ENCODE results near the gene SAMM50.

Gene SAMM50

DNA sequence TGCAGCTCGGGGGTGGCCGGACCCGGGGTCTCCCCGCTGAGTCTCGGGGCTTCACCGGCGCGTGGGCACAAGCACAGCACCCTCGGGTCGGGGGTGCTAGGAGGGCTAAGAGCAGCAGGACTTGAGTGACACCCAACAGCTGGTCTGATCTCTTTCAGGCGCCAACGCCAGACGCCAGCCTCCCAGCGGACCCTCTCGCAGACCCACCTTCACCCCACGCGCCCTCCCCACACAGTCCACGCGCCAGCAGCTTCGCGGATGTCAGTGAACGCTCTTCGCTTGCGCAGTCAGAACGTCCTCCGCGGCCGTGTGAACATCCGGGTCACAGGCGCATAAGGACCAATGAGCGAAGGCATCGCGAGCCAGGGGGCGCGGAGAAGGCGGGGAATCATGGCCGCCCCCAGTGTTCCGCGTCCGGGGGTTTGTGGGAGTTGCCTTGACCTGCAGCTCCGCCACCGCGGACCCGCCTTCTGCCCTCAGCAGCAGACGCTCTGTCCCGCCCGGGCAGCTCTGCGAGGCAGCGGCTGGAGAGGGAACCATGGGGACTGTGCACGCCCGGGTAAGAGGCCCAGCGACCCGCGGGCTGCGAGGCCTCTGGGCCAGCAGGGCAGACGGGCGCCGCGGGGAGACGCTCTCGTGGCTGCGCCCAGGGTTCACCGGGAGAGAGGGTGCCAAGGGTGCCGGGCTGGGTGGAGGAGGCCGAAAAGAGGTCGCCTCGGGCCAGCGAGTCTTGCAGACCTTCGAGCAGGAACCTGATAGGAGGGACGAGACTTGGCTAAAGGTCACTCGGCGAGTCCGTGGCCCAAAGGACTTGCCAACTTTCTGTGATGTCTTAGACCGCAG, at the start of gene SAMM50:
Gene SAMM50 (plus strand): TSS at position 403 of the 843 bp plus-strand sequence. CDS start 136 bp downstream, at position 539.
- peak; percentile 90 for DNase-seq (ENCODE audit: low spot score)

DNA sequence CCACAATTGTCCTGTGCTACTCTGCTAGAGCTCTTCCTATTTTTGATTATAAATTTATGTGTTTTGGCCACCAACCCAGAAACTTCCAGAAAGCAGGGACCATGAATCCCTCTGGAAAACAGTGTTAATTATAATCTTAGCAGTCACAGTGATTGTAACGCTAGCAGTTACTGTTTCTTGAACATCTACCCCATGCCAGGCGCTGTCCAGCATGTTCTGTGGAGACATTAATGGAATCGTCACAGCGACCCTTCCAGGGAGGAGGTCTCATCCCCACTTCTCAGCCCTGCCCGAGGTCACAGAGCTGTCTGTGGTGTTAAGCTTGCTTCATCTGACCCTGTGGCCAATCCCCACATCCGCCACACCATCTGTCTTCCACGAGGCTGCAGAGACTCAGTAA, 49.6 kb upstream of the SAMM50 start:
- no peak for DNase-seq (ENCODE audit: low spot score)

- DNase-seq (ENCODE audit: low spot score) = no peak
Measured at GRCh38 chr22:43909708-43910107, 45.5 kb upstream of the SAMM50 start.

DNA sequence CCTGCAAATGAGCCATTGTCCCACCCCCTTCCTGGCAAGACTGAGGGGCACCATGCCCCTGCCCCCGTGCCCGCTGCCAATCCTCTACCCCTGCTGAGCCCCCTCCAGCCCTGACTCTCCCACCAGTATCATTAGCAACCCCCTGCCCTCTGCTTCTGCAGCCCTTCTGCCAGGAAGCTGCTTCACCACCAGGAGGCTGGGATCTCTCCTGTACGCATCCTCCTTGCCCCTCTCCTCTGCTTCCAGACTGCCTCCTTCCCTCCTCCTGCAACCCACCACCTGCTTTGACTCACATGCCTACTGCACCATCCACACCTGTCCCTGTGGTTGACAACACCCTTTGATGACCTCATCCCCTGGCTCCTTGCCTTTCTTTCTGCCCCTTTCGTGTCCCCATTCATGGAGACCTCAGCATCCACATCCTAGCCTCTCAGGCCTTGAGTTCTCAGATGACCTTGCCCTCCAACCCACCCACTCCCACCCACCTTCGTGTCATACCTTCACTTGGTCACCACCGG, 45.0 kb upstream of the SAMM50 start:
- no peak for DNase-seq (ENCODE audit: low spot score)

DNA sequence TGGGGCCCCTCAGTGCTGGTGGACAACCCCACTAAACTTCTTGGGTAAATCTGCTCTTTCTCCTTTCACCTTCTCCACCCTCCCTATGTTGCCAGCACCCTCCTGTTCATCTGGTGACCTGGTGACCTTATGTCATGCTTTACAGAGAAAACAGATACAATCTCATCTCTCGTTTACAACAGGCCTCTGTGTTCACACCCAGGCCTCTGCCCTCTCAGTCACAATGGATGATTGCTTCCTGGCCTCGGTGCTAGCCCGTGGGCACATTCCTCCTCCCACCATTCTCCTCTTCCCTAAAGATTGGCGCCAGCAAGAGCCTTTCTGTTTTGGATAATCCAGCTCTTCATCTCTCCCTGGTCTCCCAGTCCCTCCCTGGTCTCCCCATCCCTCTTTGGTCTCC, 43.9 kb upstream of the SAMM50 start:
- no peak for DNase-seq (ENCODE audit: low spot score)

- no peak for DNase-seq (ENCODE audit: low spot score)
Measured at GRCh38 chr22:43917521-43917920, 37.7 kb upstream of the SAMM50 start.

- DNase-seq (ENCODE audit: low spot score) = no peak
Measured at GRCh38 chr22:43919106-43919973, 35.9 kb upstream of the SAMM50 start.

GRCh38 chr22:43921370-43921769, 33.9 kb upstream of the SAMM50 start:
- DNase-seq (ENCODE audit: low spot score) = no peak

- DNase-seq (ENCODE audit: low spot score) = no peak
Measured at GRCh38 chr22:43922123-43922522, 33.1 kb upstream of the SAMM50 start.

DNA sequence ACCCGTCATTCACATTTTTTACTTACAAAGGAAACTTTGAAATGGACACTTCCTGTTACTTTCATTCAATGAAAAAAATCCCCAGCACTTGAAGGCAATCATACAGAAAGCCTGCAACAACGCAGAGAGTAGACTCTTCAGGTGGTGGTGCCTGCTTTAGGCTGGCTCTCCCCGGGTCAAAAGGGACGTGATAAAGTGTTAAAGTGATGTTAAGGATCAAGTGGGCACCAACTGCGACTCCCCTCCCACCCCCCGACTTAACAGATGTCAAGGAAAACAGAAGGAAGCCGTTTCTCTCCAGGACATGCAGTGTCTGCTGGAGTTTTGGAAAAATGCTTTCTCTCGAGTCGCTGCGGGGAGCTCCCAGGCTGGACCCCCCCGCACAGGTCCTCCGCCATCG, 32.1 kb upstream of the SAMM50 start:
- DNase-seq (ENCODE audit: low spot score) = peak; percentile 5

DNA sequence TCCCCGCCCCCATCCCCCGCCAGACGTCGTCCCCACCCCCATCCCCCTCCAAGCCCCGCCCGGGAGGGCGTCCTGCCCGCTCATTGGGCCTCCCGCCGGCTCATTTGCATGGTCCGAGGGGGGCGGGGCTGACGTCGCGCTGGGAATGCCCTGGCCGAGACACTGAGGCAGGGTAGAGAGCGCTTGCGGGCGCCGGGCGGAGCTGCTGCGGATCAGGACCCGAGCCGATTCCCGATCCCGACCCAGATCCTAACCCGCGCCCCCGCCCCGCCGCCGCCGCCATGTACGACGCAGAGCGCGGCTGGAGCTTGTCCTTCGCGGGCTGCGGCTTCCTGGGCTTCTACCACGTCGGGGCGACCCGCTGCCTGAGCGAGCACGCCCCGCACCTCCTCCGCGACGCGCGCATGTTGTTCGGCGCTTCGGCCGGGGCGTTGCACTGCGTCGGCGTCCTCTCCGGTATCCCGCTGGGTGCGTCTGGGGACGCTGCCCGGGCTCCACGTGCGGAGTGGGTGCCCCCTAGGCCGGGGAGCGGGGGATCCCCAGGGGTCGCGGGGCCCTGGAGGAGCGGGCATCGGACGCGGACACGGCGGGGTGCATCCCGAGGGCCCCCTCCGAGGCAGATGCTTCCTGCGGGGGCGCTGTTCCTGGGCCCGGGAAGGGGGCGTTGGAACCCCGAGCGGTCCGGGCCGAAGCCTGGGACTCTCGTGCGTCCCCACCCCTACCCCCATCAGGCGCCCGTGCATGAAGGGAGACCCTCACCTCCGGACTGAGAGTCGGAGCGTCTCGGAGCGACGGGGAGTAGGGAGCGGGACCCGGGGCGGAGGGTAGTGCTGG, 31.4 kb upstream of the SAMM50 start, which contains the start of gene PNPLA3:
Gene PNPLA3 (plus strand): TSS at position 175 of the 834 bp plus-strand sequence. CDS start 107 bp downstream, at position 282.
- DNase-seq (ENCODE audit: low spot score) = peak; percentile 68

DNA sequence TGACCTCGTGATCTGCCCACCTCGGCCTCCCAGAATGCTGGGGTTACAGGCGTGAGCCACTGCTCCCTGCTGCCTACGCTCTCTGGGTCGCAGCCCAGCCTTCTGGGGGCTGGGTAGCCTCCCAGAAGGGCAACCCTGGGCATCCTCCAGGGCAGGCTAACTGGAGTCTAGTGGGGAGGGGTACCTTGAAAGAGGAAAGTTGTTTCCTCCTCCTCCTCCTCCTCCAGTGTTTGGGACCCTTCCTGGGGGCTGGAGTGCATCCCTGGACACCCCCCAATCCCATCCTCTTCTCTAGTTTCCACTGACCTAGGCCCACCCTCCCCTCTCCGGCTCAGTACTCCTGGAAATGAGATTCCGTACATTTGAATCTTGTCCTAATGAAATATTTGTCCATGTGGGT, 30.4 kb upstream of the SAMM50 start:
- no peak for DNase-seq (ENCODE audit: low spot score)

- no peak for DNase-seq (ENCODE audit: low spot score)
Measured at GRCh38 chr22:43925433-43926348, 29.6 kb upstream of the SAMM50 start.

- no peak for DNase-seq (ENCODE audit: low spot score)
Measured at GRCh38 chr22:43926349-43926710, 28.9 kb upstream of the SAMM50 start.

DNA sequence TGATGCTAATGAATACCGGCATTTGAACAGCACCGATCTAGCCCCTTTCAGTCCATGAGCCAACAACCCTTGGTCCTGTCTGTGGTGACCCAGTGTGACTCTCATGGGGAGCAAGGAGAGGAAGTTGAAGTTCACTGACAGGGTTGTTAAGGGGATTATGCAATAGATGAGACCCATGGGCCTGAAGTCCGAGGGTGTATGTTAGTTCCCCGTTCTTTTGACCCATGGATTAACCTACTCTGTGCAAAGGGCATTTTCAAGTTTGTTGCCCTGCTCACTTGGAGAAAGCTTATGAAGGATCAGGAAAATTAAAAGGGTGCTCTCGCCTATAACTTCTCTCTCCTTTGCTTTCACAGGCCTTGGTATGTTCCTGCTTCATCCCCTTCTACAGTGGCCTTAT, 26.8 kb upstream of the SAMM50 start:
- no peak for DNase-seq (ENCODE audit: low spot score)

GRCh38 chr22:43928908-43929307, 26.3 kb upstream of the SAMM50 start:
- no peak for DNase-seq (ENCODE audit: low spot score)

DNA sequence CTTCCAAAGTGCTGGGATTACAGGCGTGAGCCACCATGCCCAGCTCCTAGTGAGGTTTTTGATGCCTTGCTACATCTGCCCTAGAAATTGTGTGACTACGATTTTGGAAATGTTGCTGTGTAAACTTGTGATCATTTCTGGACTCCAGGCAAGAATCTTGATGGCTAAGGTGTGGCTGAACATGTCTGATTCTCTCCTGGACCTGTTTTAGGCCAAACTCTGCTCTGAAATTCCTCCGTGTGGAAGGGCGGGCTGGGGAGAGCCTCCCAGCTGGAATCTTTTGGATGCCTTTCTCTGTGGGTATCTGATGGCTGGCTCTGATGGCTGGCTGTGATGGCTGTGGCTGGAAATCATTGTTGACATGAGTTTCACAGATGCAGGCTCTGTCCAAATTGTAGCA, 23.5 kb upstream of the SAMM50 start:
- no peak for DNase-seq (ENCODE audit: low spot score)

- DNase-seq (ENCODE audit: low spot score) = no peak
Measured at GRCh38 chr22:43941449-43941848, 13.8 kb upstream of the SAMM50 start.

DNA sequence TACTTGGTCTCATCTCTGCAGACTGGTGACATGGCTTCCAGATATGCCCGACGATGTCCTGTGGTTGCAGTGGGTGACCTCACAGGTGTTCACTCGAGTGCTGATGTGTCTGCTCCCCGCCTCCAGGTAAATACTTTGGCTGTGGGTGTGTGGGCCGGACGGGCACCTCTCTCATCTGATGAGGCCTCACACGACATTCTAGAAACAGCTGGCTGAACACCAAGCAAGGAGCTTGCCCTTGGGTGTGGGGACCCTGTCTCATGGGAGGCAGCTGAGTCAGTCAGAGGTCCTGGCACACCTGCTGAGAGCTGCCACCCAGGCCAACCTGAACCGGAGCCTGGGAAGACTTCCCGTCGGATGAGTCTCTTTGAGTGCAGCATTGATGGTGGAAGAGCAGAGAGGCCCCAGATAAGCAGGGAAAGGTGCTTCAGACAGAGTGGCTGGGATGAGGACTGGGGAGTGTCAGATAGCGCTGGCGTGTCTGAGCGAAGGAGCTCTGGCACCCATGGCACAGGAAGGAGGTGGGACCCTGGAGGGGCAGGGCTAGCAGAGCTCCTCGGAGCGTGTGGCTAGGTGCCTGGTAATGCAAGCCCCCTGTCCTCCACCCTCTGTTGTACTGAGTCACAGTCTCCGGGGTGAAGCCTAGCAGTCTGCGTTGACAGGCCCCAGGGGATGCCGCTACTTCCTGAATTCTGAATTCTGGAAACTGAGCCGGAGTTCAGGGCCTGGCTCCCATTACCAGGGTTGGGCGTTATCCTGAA, 10.4 kb upstream of the SAMM50 start:
- DNase-seq (ENCODE audit: low spot score) = no peak
